ENCODE results near the gene VPS33A.

- TF ChIP-seq TCF12 (IDR thresholded peaks at IDR 0.05; ENCODE audit: low read depth, low read length) (no peak), POLR2A (IDR thresholded peaks at IDR 0.05; ENCODE audit: low read depth, low read length) (no peak), MTA2 (IDR thresholded peaks at IDR 0.05; ENCODE audit: low read depth) (no peak), RELA (IDR thresholded peaks at IDR 0.05; ENCODE audit: borderline replicate concordance, partially characterized antibody) (no peak), POLR2AphosphoS5 (IDR thresholded peaks at IDR 0.05; ENCODE audit: low read length) (no peak), CEBPB (IDR thresholded peaks at IDR 0.05; ENCODE audit: borderline replicate concordance in 1 of 2, low read depth in 2 of 2, low read length in 2 of 2) (no peak), MAX (IDR thresholded peaks at IDR 0.05; ENCODE audit: low read depth, low read length) (no peak)
- TF ChIP-seq, protein P1, sequence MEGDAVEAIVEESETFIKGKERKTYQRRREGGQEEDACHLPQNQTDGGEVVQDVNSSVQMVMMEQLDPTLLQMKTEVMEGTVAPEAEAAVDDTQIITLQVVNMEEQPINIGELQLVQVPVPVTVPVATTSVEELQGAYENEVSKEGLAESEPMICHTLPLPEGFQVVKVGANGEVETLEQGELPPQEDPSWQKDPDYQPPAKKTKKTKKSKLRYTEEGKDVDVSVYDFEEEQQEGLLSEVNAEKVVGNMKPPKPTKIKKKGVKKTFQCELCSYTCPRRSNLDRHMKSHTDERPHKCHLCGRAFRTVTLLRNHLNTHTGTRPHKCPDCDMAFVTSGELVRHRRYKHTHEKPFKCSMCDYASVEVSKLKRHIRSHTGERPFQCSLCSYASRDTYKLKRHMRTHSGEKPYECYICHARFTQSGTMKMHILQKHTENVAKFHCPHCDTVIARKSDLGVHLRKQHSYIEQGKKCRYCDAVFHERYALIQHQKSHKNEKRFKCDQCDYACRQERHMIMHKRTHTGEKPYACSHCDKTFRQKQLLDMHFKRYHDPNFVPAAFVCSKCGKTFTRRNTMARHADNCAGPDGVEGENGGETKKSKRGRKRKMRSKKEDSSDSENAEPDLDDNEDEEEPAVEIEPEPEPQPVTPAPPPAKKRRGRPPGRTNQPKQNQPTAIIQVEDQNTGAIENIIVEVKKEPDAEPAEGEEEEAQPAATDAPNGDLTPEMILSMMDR (IDR thresholded peaks at IDR 0.05 in 2 of 3, conservative IDR thresholded peaks at IDR 0.05 in 1 of 3; ENCODE audit: control insufficient read depth in 2 of 3, extremely low read depth in 1 of 3, insufficient read depth in 1 of 3, low read depth in 3 of 3, low read length in 3 of 3), result no peak
- TF ChIP-seq, protein P2, sequence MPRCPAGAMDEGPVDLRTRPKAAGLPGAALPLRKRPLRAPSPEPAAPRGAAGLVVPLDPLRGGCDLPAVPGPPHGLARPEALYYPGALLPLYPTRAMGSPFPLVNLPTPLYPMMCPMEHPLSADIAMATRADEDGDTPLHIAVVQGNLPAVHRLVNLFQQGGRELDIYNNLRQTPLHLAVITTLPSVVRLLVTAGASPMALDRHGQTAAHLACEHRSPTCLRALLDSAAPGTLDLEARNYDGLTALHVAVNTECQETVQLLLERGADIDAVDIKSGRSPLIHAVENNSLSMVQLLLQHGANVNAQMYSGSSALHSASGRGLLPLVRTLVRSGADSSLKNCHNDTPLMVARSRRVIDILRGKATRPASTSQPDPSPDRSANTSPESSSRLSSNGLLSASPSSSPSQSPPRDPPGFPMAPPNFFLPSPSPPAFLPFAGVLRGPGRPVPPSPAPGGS (IDR thresholded peaks at IDR 0.05; ENCODE audit: borderline replicate concordance, insufficient read depth, low read depth, low read length, poor library complexity, severe bottlenecking), result no peak
- TF ChIP-seq, protein P3, sequence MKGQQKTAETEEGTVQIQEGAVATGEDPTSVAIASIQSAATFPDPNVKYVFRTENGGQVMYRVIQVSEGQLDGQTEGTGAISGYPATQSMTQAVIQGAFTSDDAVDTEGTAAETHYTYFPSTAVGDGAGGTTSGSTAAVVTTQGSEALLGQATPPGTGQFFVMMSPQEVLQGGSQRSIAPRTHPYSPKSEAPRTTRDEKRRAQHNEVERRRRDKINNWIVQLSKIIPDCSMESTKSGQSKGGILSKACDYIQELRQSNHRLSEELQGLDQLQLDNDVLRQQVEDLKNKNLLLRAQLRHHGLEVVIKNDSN (IDR thresholded peaks at IDR 0.05; ENCODE audit: borderline replicate concordance, extremely low read length, insufficient read depth, low read depth, low read length), result no peak
These were observed 44.5 kb upstream of the VPS33A start for GRCh38 chr12:122310626-122311333.
